HEK293 (cell line): Measurements from ENCODE around the gene SNCAIP.
A peak's percentile ranks its signal among the peaks of the same experiment; 100 is the strongest.

ENCODE experiments used
- CTCF ChIA-PET: fragments of 350-600 bp; formaldehyde crosslinking; extraction: SDS; loops from one replicate; lab custom pipeline; 2021; ENCODE audit warnings: antibody characterized with exemption; lab: Yijun Ruan, JAX
- POLR2A ChIA-PET: fragments of 300-600 bp; formaldehyde crosslinking; extraction: SDS; loops from one replicate; lab custom pipeline; 2020; ENCODE audit warnings: antibody characterized with exemption, inconsistent platforms; lab: Yijun Ruan, JAX
- H3K27ac ChIP-seq: fragments of 200-500 bp; sonication (Bioruptor generic); 2 replicates; pipeline ENCODE4 v1.5.1; 2014; ENCODE audit warnings: low read depth, low read length, control low read depth, inconsistent platforms; ENCODE audit errors: extremely low read depth
- H3K36me3 ChIP-seq, 2 experiments: fragments of 200-500 bp in 1 of 2; sonication (Bioruptor generic) in 1 of 2; 1 replicate in 1 of 2; 2 replicates in 1 of 2; pipeline ENCODE4 v1.5.1; 2014 to 2017; ENCODE audit warnings: inconsistent platforms in 2 of 2, low read length in 2 of 2; ENCODE audit not compliant: control insufficient read depth in 2 of 2, insufficient read depth in 1 of 2
- H3K4me1 ChIP-seq: fragments of 200-500 bp; sonication (Bioruptor generic); 2 replicates; pipeline ENCODE4 v1.5.1; 2014; ENCODE audit warnings: mild to moderate bottlenecking, low read length, inconsistent platforms; ENCODE audit not compliant: control insufficient read depth, insufficient read depth
- H3K4me3 ChIP-seq: 2 replicates; pipeline ENCODE4 v1.5.1; 2011; ENCODE audit warnings: low read depth, mild to moderate bottlenecking, control low read depth, low read length, moderate library complexity
- H3K9me3 ChIP-seq: fragments of 200-500 bp; sonication (Bioruptor generic); 2 replicates; pipeline ENCODE4 v1.5.1; 2014; ENCODE audit warnings: low read depth, low read length, inconsistent platforms; ENCODE audit not compliant: control insufficient read depth, insufficient read depth
- BCL11A ChIP-seq: fragments of 450-650 bp; formaldehyde crosslinking; IDR thresholded peaks from 2 replicates; pipeline ENCODE4 v1.5.1; 2016; ENCODE audit warnings: low read depth, missing biosample characterization, missing genetic modification characterization
- BCL6B ChIP-seq: fragments of 450-650 bp; formaldehyde crosslinking; IDR thresholded peaks from 2 replicates; pipeline ENCODE4 v1.5.1; 2017; ENCODE audit warnings: missing biosample characterization, missing genetic modification characterization
- IKZF3 ChIP-seq: fragments of 450-650 bp; IDR thresholded peaks from 2 replicates; pipeline ENCODE4 v1.5.0; 2018; ENCODE audit warnings: missing biosample characterization, mild to moderate bottlenecking, missing genetic modification characterization, moderate library complexity
- KLF9 ChIP-seq: fragments of 450-650 bp; formaldehyde crosslinking; IDR thresholded peaks from 2 replicates; pipeline ENCODE4 v1.5.1; 2016; ENCODE audit warnings: missing biosample characterization, missing genetic modification characterization, low read depth
- MEIS1 ChIP-seq: sonication (generic); formaldehyde crosslinking; IDR thresholded peaks from 2 replicates; pipeline ENCODE4 v1.8.1; 2022; ENCODE audit warnings: missing genetic modification reagents, mild to moderate bottlenecking, borderline replicate concordance
- OSR2 ChIP-seq: fragments of 450-650 bp; formaldehyde crosslinking; IDR thresholded peaks from 2 replicates; pipeline ENCODE4 v1.5.1; 2016; ENCODE audit warnings: missing biosample characterization, missing genetic modification characterization
- PATZ1 ChIP-seq: fragments of 450-650 bp; formaldehyde crosslinking; IDR thresholded peaks from 2 replicates; pipeline ENCODE4 v1.5.1; 2016; ENCODE audit warnings: missing biosample characterization, missing genetic modification characterization
- PRDM1 ChIP-seq: fragments of 450-650 bp; formaldehyde crosslinking; IDR thresholded peaks from 2 replicates; pipeline ENCODE4; 2016; ENCODE audit warnings: missing biosample characterization, missing genetic modification characterization
- YY2 ChIP-seq: fragments of 450-650 bp; formaldehyde crosslinking; IDR thresholded peaks from 2 replicates; pipeline ENCODE4 v1.5.1; 2016; ENCODE audit warnings: missing biosample characterization, missing genetic modification characterization
- ZBTB48 ChIP-seq: fragments of 450-650 bp; formaldehyde crosslinking; IDR thresholded peaks from 2 replicates; pipeline ENCODE4 v1.5.1; 2016; ENCODE audit warnings: missing biosample characterization, missing genetic modification characterization
- ZBTB7A ChIP-seq: fragments of 450-650 bp; formaldehyde crosslinking; IDR thresholded peaks from 2 replicates; pipeline ENCODE4 v1.5.1; 2016; ENCODE audit warnings: low read depth, missing biosample characterization, missing genetic modification characterization
- ZEB2 ChIP-seq: fragments of 450-650 bp; formaldehyde crosslinking; IDR thresholded peaks from 2 replicates; pipeline ENCODE4 v1.5.1; 2016; ENCODE audit warnings: missing biosample characterization, missing genetic modification characterization
- ZFP69B ChIP-seq: fragments of 450-650 bp; formaldehyde crosslinking; IDR thresholded peaks from 2 replicates; pipeline ENCODE4 v1.5.1; 2016; ENCODE audit warnings: missing biosample characterization, missing genetic modification characterization
- ZNF146 ChIP-seq: fragments of 450-650 bp; formaldehyde crosslinking; IDR thresholded peaks from 2 replicates; pipeline ENCODE4 v1.5.1; 2016; ENCODE audit warnings: missing biosample characterization, missing genetic modification characterization
- ZNF292 ChIP-seq: fragments of 450-650 bp; formaldehyde crosslinking; IDR thresholded peaks from 2 replicates; pipeline ENCODE4 v1.5.1; 2016; ENCODE audit warnings: low read depth, missing biosample characterization, missing genetic modification characterization, borderline replicate concordance
- ZNF302 ChIP-seq: fragments of 450-650 bp; formaldehyde crosslinking; IDR thresholded peaks from 2 replicates; pipeline ENCODE4 v1.5.1; 2016; ENCODE audit warnings: missing biosample characterization, missing genetic modification characterization, low read depth
- ZNF366 ChIP-seq: fragments of 450-650 bp; formaldehyde crosslinking; conservative IDR thresholded peaks from 2 replicates; pipeline ENCODE4 v1.5.1; 2016; ENCODE audit warnings: missing biosample characterization, missing genetic modification characterization
- ZNF433 ChIP-seq: fragments of 450-650 bp; formaldehyde crosslinking; IDR thresholded peaks from 2 replicates; pipeline ENCODE4 v1.5.1; 2016; ENCODE audit warnings: missing biosample characterization, missing genetic modification characterization, low read depth
- ZNF513 ChIP-seq: fragments of 450-650 bp; IDR thresholded peaks from 2 replicates; pipeline ENCODE4 v1.5.1; 2018; ENCODE audit warnings: missing biosample characterization, missing genetic modification characterization
- ZNF514 ChIP-seq: fragments of 450-650 bp; formaldehyde crosslinking; IDR thresholded peaks from 2 replicates; pipeline ENCODE4 v1.5.1; 2016; ENCODE audit warnings: missing biosample characterization, missing genetic modification characterization
- ZNF548 ChIP-seq: fragments of 450-650 bp; formaldehyde crosslinking; IDR thresholded peaks from 2 replicates; pipeline ENCODE4 v1.5.1; 2016; ENCODE audit warnings: missing biosample characterization, missing genetic modification characterization
- ZNF596 ChIP-seq: fragments of 450-650 bp; IDR thresholded peaks from 2 replicates; pipeline ENCODE4 v1.5.0; 2018; ENCODE audit warnings: missing biosample characterization, mild to moderate bottlenecking, missing genetic modification characterization, moderate library complexity
- ZNF654 ChIP-seq: fragments of 450-650 bp; formaldehyde crosslinking; IDR thresholded peaks from 2 replicates; pipeline ENCODE4 v1.5.1; 2016; ENCODE audit warnings: low read depth, missing biosample characterization, missing genetic modification characterization
- ZNF677 ChIP-seq: fragments of 450-650 bp; IDR thresholded peaks from 2 replicates; pipeline ENCODE4 v1.5.0; 2018; ENCODE audit warnings: missing biosample characterization, mild to moderate bottlenecking, missing genetic modification characterization, moderate library complexity
- ZNF692 ChIP-seq: fragments of 450-650 bp; formaldehyde crosslinking; IDR thresholded peaks from 2 replicates; pipeline ENCODE4 v1.5.1; 2016; ENCODE audit warnings: missing biosample characterization, missing genetic modification characterization
- ZNF701 ChIP-seq: fragments of 450-650 bp; formaldehyde crosslinking; IDR thresholded peaks from 2 replicates; pipeline ENCODE4 v1.5.1; 2016; ENCODE audit warnings: missing biosample characterization, missing genetic modification characterization
- ZNF768 ChIP-seq: fragments of 450-650 bp; formaldehyde crosslinking; IDR thresholded peaks from 2 replicates; pipeline ENCODE4 v1.5.1; 2018; ENCODE audit warnings: missing biosample characterization, mild to moderate bottlenecking, missing genetic modification characterization
- ZNF777 ChIP-seq: fragments of 450-650 bp; formaldehyde crosslinking; IDR thresholded peaks from 2 replicates; pipeline ENCODE4 v1.5.1; 2017; ENCODE audit warnings: missing biosample characterization, missing genetic modification characterization, borderline replicate concordance
- ZSCAN16 ChIP-seq: fragments of 450-650 bp; formaldehyde crosslinking; IDR thresholded peaks from 2 replicates; pipeline ENCODE4 v1.5.1; 2016; ENCODE audit warnings: missing biosample characterization, missing genetic modification characterization
- ZSCAN18 ChIP-seq: fragments of 450-650 bp; formaldehyde crosslinking; IDR thresholded peaks from 2 replicates; pipeline ENCODE4 v1.5.1; 2016; ENCODE audit warnings: missing biosample characterization, missing genetic modification characterization
- ZSCAN30 ChIP-seq: fragments of 450-650 bp; IDR thresholded peaks from 2 replicates; pipeline ENCODE4 v1.5.1; 2018; ENCODE audit warnings: missing biosample characterization, mild to moderate bottlenecking, missing genetic modification characterization, moderate library complexity

Gene SNCAIP

GRCh38 chr5:122473941-122474340 is 161.9 kb downstream of the SNCAIP start (continued):
- no peak for TF ChIP-seq ZNF768
- TF ChIP-seq ZNF433 (tag by site-specific recombination) = no peak
- TF ChIP-seq ZEB2 = no peak
- TF ChIP-seq ZNF292 (tag by site-specific recombination) = no peak

- H3K9me3 ChIP-seq = no peaks in the 10 kb centered on the region
- peaks cover 9% of the 10 kb centered on the region; the same call in 1 of the 2 replicates for H3K4me1 ChIP-seq
- H3K4me3 ChIP-seq = no peak overlapping the region
- no peaks in the 10 kb centered on the region for H3K36me3 ChIP-seq
- ChIA-PET CTCF (no interaction called here), POLR2A (no interaction called here)
- H3K27ac ChIP-seq = peak overlapping the region; percentile 8; the same call in 1 of the 2 replicates
- TF ChIP-seq ZNF777 (no peak), ZNF701 (tag by site-specific recombination) (no peak), ZBTB7A (tag by site-specific recombination) (no peak), ZNF366 (tag by site-specific recombination) (no peak), ZSCAN16 (tag by site-specific recombination) (no peak), ZSCAN18 (tag by site-specific recombination) (no peak), ZNF596 (peak; percentile 26; the same call in 1 of the 2 replicates), ZNF302 (tag by site-specific recombination) (peak; percentile 18; the same call in 1 of the 2 replicates), PATZ1 (tag by site-specific recombination) (no peak), ZBTB48 (tag by site-specific recombination) (no peak), MEIS1 (no peak), ZNF514 (tag by site-specific recombination) (no peak), KLF9 (tag by site-specific recombination) (no peak), IKZF3 (tag by site-specific recombination) (peak; percentile 75), BCL6B (tag by site-specific recombination) (no peak; the same call in 1 of the 2 replicates), PRDM1 (tag by site-specific recombination) (no peak), OSR2 (tag by site-specific recombination) (peak; percentile 76), ZFP69B (tag by site-specific recombination) (no peak), YY2 (no peak), ZSCAN30 (tag by site-specific recombination) (peak; percentile 72), BCL11A (tag by site-specific recombination) (peak; percentile 61), ZNF548 (no peak), ZNF513 (tag by site-specific recombination) (no peak), ZNF677 (tag by site-specific recombination) (no peak), ZNF692 (tag by site-specific recombination) (peak; percentile 42; the same call in 1 of the 2 replicates), ZNF654 (tag by site-specific recombination) (no peak), ZNF146 (tag by site-specific recombination) (no peak)
Observed at GRCh38 chr5:122478741-122479442, 166.9 kb downstream of the SNCAIP start.
